Mesenchymal stem cell (in vitro differentiated cells and primary cell): ENCODE results near the gene NRXN3.

Experiments
- DNase-seq: peaks from one replicate; pipeline ENCODE4 v3.0.0-alpha.2; 2013
- H2AFZ ChIP-seq: one replicate; pipeline ENCODE4 v1.6.1; 2013; ENCODE audit warnings: low read depth, mild to moderate bottlenecking, control low read depth, inconsistent platforms, low read length, moderate library complexity
- H2AK5ac ChIP-seq: 2 replicates; pipeline ENCODE4 v1.6.1; 2013; ENCODE audit warnings: low read length, moderate library complexity, mild to moderate bottlenecking, inconsistent platforms; ENCODE audit not compliant: severe bottlenecking
- H2BK120ac ChIP-seq: one replicate; pipeline ENCODE4 v1.6.1; 2013; ENCODE audit warnings: low read depth, mild to moderate bottlenecking, inconsistent platforms, low read length, moderate library complexity
- H2BK12ac ChIP-seq, 2 experiments: one replicate each; pipeline ENCODE4 v1.6.1; 2013; ENCODE audit warnings: inconsistent platforms in 2 of 2, low read length in 2 of 2, mild to moderate bottlenecking in 2 of 2, moderate library complexity in 2 of 2, control low read depth in 1 of 2
- H2BK15ac ChIP-seq: one replicate; pipeline ENCODE4 v1.6.1; 2013; ENCODE audit warnings: mild to moderate bottlenecking, low read depth, inconsistent platforms; ENCODE audit not compliant: poor library complexity, severe bottlenecking
- H2BK5ac ChIP-seq: 2 replicates; pipeline ENCODE4 v1.6.1; 2013; ENCODE audit warnings: low read depth, mild to moderate bottlenecking, low read length, control low read depth, inconsistent platforms; ENCODE audit not compliant: poor library complexity, severe bottlenecking
- H3K14ac ChIP-seq, 2 experiments: one replicate each; pipeline ENCODE4 v1.6.1; 2013; ENCODE audit warnings: inconsistent platforms in 2 of 2, low read length in 2 of 2, control low read depth in 1 of 2, mild to moderate bottlenecking in 1 of 2, moderate library complexity in 1 of 2
- H3K18ac ChIP-seq, 2 experiments: one replicate each; pipeline ENCODE4 v1.6.1; 2013; ENCODE audit warnings: inconsistent platforms in 2 of 2, low read length in 2 of 2, control low read depth in 1 of 2, low read depth in 1 of 2, mild to moderate bottlenecking in 1 of 2
- H3K23ac ChIP-seq, 2 experiments: one replicate each; pipeline ENCODE4 v1.6.1; 2013; ENCODE audit warnings: inconsistent platforms in 2 of 2, low read length in 2 of 2, mild to moderate bottlenecking in 2 of 2, moderate library complexity in 2 of 2, control low read depth in 1 of 2
- H3K27ac ChIP-seq: 2 replicates; pipeline ENCODE4 v1.5.1; 2013; ENCODE audit warnings: mild to moderate bottlenecking, moderate library complexity, low read length, control low read depth, inconsistent platforms; ENCODE audit not compliant: poor library complexity, severe bottlenecking
- H3K27me3 ChIP-seq, 2 experiments: 2 replicates each; pipeline versions ENCODE4 v1.6.1 to v1.7.0; 2013; ENCODE audit warnings: low read length in 2 of 2, mild to moderate bottlenecking in 2 of 2, moderate library complexity in 2 of 2, control low read depth in 1 of 2, inconsistent platforms in 1 of 2; ENCODE audit not compliant: control insufficient read depth in 1 of 2, insufficient read depth in 1 of 2
- H3K36me3 ChIP-seq, 2 experiments: 2 replicates each; pipeline versions ENCODE4 v1.6.1 to v1.7.0; 2013; ENCODE audit warnings: low read length in 2 of 2, control low read depth in 1 of 2, inconsistent platforms in 1 of 2, low read depth in 1 of 2, mild to moderate bottlenecking in 1 of 2; ENCODE audit not compliant: insufficient read depth in 2 of 2, control insufficient read depth in 1 of 2
- H3K4ac ChIP-seq, 2 experiments: one replicate each; pipeline ENCODE4 v1.6.1; 2013; ENCODE audit warnings: inconsistent platforms in 2 of 2, low read length in 2 of 2, mild to moderate bottlenecking in 2 of 2, moderate library complexity in 2 of 2, control low read depth in 1 of 2, low read depth in 1 of 2
- H3K4me1 ChIP-seq: 2 replicates; pipeline ENCODE4 v1.6.1; 2013; ENCODE audit warnings: low read depth, low read length, control low read depth; ENCODE audit not compliant: control insufficient read depth, insufficient read depth
- H3K4me2 ChIP-seq: 2 replicates; pipeline ENCODE4 v1.6.1; 2013; ENCODE audit warnings: low read length, mild to moderate bottlenecking, inconsistent platforms; ENCODE audit not compliant: poor library complexity, severe bottlenecking
- H3K4me3 ChIP-seq, 2 experiments: 2 replicates each; pipeline versions ENCODE4 v1.5.1 to v1.7.0; 2013; ENCODE audit warnings: low read length in 2 of 2, mild to moderate bottlenecking in 2 of 2, control low read depth in 1 of 2, low read depth in 1 of 2; ENCODE audit not compliant: insufficient read depth in 1 of 2
- H3K79me1 ChIP-seq: replicated peaks from 2 replicates; pipeline ENCODE4 v1.6.1; 2013; ENCODE audit warnings: mild to moderate bottlenecking, control low read depth, low read length, inconsistent platforms; ENCODE audit not compliant: poor library complexity, severe bottlenecking
- H3K9ac ChIP-seq: 2 replicates; pipeline ENCODE4 v1.7.0; 2013; ENCODE audit warnings: mild to moderate bottlenecking, low read length, moderate library complexity
- H3K9me3 ChIP-seq: 2 replicates; pipeline ENCODE4 v1.7.0; 2013; ENCODE audit warnings: mild to moderate bottlenecking, low read length; ENCODE audit not compliant: control insufficient read depth
- H4K8ac ChIP-seq: one replicate; pipeline ENCODE4 v1.6.1; 2013; ENCODE audit warnings: inconsistent platforms, mild to moderate bottlenecking, low read length, moderate library complexity
- H4K91ac ChIP-seq: one replicate; pipeline ENCODE4 v1.6.1; 2013; ENCODE audit warnings: mild to moderate bottlenecking, low read length, inconsistent platforms
- WGBS: methylation state at CpG from one replicate; pipeline ENCODE4 v1.1.7; 2013; ENCODE audit warnings: mixed read lengths; 5-methylcytosine and 5-hydroxymethylcytosine counted together

The NRXN3 gene

DNA sequence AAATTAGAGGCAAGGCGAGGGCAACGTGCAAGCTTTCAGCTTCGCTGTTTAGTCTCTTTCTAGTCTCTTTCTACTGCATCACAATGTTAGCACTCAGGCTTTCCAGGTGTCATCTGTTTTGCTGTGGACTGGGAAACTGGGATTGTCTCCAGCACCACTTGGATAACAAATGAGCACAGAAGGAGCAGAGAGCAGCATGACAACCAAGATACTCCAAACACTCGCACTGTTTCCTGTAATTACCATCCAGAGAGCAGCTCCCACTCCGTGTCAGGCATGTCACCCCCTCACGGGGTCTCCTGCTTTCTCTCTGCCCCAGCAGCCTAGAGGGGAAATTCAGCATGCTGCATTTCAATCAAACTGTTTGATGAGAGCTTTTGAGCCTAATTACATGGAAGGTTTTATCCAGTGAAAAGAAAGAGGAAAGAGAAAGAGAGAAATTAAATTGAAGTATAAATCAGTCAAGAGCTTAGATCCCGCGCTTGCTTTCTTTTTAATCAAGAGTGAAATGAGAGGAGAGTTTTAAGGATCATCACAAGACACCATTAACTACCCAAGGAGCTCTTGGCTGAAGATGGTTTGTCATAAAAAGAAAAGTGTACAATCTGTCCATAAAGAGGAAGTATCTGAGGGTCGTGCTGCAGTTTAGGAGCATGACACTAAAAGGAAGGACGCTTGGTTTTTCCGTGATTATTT is 1123.5 kb downstream of the NRXN3 start:
- H3K9ac ChIP-seq, result no peak overlapping the region
- no peak for DNase-seq
- no peak overlapping the region for H2BK120ac ChIP-seq
- no peak overlapping the region for H4K91ac ChIP-seq
- H3K4me1 ChIP-seq, result no peaks in the 10 kb centered on the region
- H3K9me3 ChIP-seq, result no peaks in the 10 kb centered on the region
- H2AFZ ChIP-seq, result no peak overlapping the region
- 25% methylated on average over 4 of the region's 11 CpGs for WGBS
- no peaks in the 10 kb centered on the region for H3K27me3 ChIP-seq
- H3K4ac ChIP-seq, result no peak overlapping the region
- H3K4me3 ChIP-seq, result no peak overlapping the region
- H2BK5ac ChIP-seq, result no peak overlapping the region
- H3K79me1 ChIP-seq, result no peaks in the 10 kb centered on the region
- no peak overlapping the region for H3K14ac ChIP-seq
- no peak overlapping the region for H2AK5ac ChIP-seq
- H2BK12ac ChIP-seq, result no peak overlapping the region
- no peak overlapping the region for H3K27ac ChIP-seq
- H3K18ac ChIP-seq, result no peak overlapping the region
- H3K36me3 ChIP-seq, result no peaks in the 10 kb centered on the region
- no peak overlapping the region for H2BK15ac ChIP-seq
- no peak overlapping the region for H3K23ac ChIP-seq
- H4K8ac ChIP-seq, result no peak overlapping the region
- H3K4me2 ChIP-seq, result no peak overlapping the region

DNA sequence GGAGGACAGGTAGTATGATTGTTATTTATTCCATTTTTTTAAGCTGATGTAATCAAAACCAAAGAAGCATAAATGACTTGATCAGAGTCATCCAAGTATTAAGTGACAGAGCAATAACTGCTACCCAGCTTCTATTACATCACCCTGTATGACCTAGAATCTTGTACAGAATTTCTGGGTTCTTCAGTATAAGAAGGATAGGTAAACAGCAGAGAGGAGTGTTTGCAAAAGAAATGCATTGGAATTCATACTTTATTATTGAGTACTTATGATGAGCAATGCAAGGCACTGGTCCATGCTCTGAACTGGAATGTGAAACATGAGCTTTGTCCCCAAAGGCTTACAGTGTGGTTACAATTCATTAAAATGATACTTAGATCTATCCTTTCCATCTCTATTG is 1124.3 kb downstream of the NRXN3 start:
- H2AK5ac ChIP-seq, result no peak overlapping the region
- no peak overlapping the region for H4K8ac ChIP-seq
- no peak overlapping the region for H2BK120ac ChIP-seq
- H4K91ac ChIP-seq, result no peak overlapping the region
- H3K4me2 ChIP-seq, result no peak overlapping the region
- H3K4me1 ChIP-seq, result no peaks in the 10 kb centered on the region
- no peak overlapping the region for H2BK15ac ChIP-seq
- no peak overlapping the region for H3K18ac ChIP-seq
- H3K9me3 ChIP-seq, result no peaks in the 10 kb centered on the region
- H3K14ac ChIP-seq, result no peak overlapping the region
- no peak for DNase-seq
- no peaks in the 10 kb centered on the region for H3K79me1 ChIP-seq
- no peak overlapping the region for H3K9ac ChIP-seq
- no peaks in the 10 kb centered on the region for H3K36me3 ChIP-seq
- no peak overlapping the region for H3K4ac ChIP-seq
- no peak overlapping the region for H3K4me3 ChIP-seq
- H3K27me3 ChIP-seq, result no peaks in the 10 kb centered on the region
- no peak overlapping the region for H3K27ac ChIP-seq
- no peak overlapping the region for H3K23ac ChIP-seq
- no peak overlapping the region for H2AFZ ChIP-seq
- no peak overlapping the region for H2BK12ac ChIP-seq
- no peak overlapping the region for H2BK5ac ChIP-seq

DNA sequence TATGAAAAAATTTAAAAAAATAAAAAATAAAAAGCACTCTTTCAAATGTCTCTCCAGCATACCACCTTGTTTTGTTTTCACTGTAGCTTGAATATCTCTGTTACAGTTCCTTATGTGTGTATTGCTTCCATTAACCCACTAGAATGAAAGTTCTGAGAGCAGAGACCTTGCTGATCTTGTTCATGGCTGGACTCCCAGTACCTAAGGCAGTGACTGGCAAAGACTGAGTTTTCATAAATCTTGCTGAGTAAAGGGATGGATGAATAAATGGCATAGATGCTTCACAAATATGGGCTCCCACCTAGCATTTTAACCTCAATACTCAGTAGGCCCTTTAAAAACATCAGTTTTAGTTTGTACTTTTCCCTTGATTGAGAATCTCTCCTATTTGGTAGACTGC is 1125.2 kb downstream of the NRXN3 start:
- Histone ChIP-seq H2AFZ (no peak overlapping the region), H4K8ac (no peak overlapping the region), H3K9ac (no peak overlapping the region), H2AK5ac (no peak overlapping the region), H3K4ac (no peak overlapping the region), H2BK12ac (no peak overlapping the region), H3K14ac (no peak overlapping the region), H2BK120ac (no peak overlapping the region), H2BK5ac (no peak overlapping the region), H2BK15ac (no peak overlapping the region), H3K18ac (no peak overlapping the region), H3K4me3 (no peak overlapping the region), H3K36me3 (no peaks in the 10 kb centered on the region), H3K4me1 (no peaks in the 10 kb centered on the region), H4K91ac (no peak overlapping the region), H3K4me2 (no peak overlapping the region), H3K79me1 (no peaks in the 10 kb centered on the region), H3K9me3 (no peaks in the 10 kb centered on the region), H3K23ac (no peak overlapping the region), H3K27me3 (no peaks in the 10 kb centered on the region), H3K27ac (no peak overlapping the region)
- no peak for DNase-seq

DNA sequence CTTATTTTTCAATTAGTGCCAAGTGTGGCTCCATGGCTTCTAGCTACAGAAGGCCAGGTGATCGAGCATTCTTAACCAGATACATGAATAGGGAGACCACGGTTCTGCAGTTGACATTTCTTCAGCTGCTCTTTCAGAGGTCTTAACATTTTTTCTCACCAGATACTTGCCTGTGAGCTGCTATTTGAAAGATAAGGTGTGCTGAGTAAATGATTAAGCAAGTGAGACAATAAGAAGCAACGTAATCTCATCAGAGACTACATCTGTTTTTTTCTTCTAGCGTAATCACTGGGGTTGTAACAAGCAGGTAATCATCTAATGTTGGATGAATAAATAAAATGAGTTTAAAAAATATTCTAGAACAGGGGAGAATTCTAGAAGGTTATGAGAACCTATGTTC is 1128.2 kb downstream of the NRXN3 start:
- Histone ChIP-seq H3K9ac (no peak overlapping the region), H3K36me3 (no peaks in the 10 kb centered on the region), H2BK5ac (no peak overlapping the region), H3K4me2 (no peak overlapping the region), H3K18ac (no peak overlapping the region), H2BK15ac (no peak overlapping the region), H4K8ac (no peak overlapping the region), H2AK5ac (no peak overlapping the region), H3K79me1 (no peaks in the 10 kb centered on the region), H3K4ac (no peak overlapping the region), H3K9me3 (no peaks in the 10 kb centered on the region), H2BK12ac (no peak overlapping the region), H3K27ac (no peak overlapping the region), H3K27me3 (no peaks in the 10 kb centered on the region), H3K4me3 (no peak overlapping the region), H3K4me1 (no peaks in the 10 kb centered on the region), H3K23ac (no peak overlapping the region), H3K14ac (no peak overlapping the region), H2BK120ac (no peak overlapping the region), H4K91ac (no peak overlapping the region), H2AFZ (no peak overlapping the region)
- no peak for DNase-seq
- 82% methylated on average over 4 of the region's 4 CpGs for WGBS
